Measurements from ENCODE around the gene SPATA3.

DNA sequence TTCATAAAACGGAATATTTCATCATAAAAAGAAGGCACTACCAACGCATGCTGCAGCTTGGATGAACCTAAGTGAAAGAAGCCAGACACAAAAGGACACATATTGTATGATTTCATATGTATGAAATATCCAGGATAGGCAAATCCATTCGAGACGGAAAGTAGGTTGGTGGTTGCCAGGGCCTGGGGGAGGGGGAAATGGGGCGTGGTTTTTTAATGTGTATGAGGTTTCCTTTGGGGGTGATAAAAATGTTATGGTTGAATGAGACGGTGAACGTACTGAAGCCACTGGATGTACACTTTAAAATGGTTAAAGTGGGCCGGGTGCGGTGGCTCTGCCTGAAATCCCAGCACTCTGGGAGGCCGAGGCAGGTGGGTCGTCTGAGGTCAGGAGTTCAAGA is 20.0 kb upstream of the SPATA3 start:
- TF ChIP-seq CTCF (conservative IDR thresholded peaks at IDR 0.05 in 1 of 2, IDR thresholded peaks at IDR 0.05 in 1 of 2; ENCODE audit: low read depth in 1 of 2, low read length in 2 of 2) (no peak), EZH2 (IDR thresholded peaks at IDR 0.05; ENCODE audit: low read length, missing control alignments) (no peak)
